OCI-LY1 (cell line): ENCODE results near the gene EBF3.
"Not testable (repeated sequence)": the region's sequence is repeated elsewhere in the genome, so short reads cannot be mapped to it uniquely, and the experiment has no call there.

Experiments
- H2AFZ ChIP-seq: fragments of 200-600 bp; sonication (generic), shearing (Covaris generic); 2 replicates; pipeline ENCODE4 v1.6.0; 2014; ENCODE audit warnings: antibody characterized with exemption, mild to moderate bottlenecking, low read length
- H3F3A ChIP-seq: fragments of 200-600 bp; sonication (generic), shearing (Covaris generic); 2 replicates; pipeline ENCODE4 v1.6.0; 2014; ENCODE audit warnings: mild to moderate bottlenecking, antibody characterized with exemption, low read length, moderate library complexity; ENCODE audit not compliant: insufficient read depth
- H3K27ac ChIP-seq: fragments of 200-600 bp; sonication (generic); 2 replicates; pipeline ENCODE4 v1.5.1; 2014; ENCODE audit warnings: low read length, mixed run types, mild to moderate bottlenecking, low read depth; ENCODE audit not compliant: poor library complexity, severe bottlenecking
- H3K27me3 ChIP-seq: fragments of 200-600 bp; sonication (generic); 2 replicates; pipeline ENCODE4 v1.6.0; 2014; ENCODE audit warnings: antibody characterized with exemption, mild to moderate bottlenecking, low read length, moderate library complexity; ENCODE audit not compliant: insufficient read depth
- H3K36me3 ChIP-seq: fragments of 200-600 bp; sonication (generic); 2 replicates; pipeline ENCODE4 v1.6.1; 2014; ENCODE audit warnings: mild to moderate bottlenecking, antibody characterized with exemption, low read length, moderate library complexity, mixed read lengths; ENCODE audit not compliant: insufficient read depth
- H3K4me1 ChIP-seq: fragments of 200-600 bp; sonication (generic); 2 replicates; pipeline ENCODE4 v1.5.1; 2014; ENCODE audit warnings: mild to moderate bottlenecking, low read length, moderate library complexity; ENCODE audit not compliant: insufficient read depth, severe bottlenecking
- H3K4me2 ChIP-seq: fragments of 200-600 bp; sonication (generic), shearing (Covaris generic); 2 replicates; pipeline ENCODE4 v1.6.1; 2014; ENCODE audit warnings: low read length
- H3K4me3 ChIP-seq: fragments of 200-600 bp; sonication (generic); 2 replicates; pipeline ENCODE4 v1.5.1; 2014; ENCODE audit warnings: low read length, low read depth, mild to moderate bottlenecking, mixed read lengths; ENCODE audit not compliant: poor library complexity, severe bottlenecking
- H3K79me2 ChIP-seq: fragments of 200-600 bp; shearing (Covaris generic); 2 replicates; pipeline ENCODE4 v1.6.1; 2016; ENCODE audit warnings: mixed run types, low read length, mixed read lengths; ENCODE audit not compliant: insufficient read depth
- H3K9ac ChIP-seq: fragments of 200-600 bp; sonication (generic), shearing (Covaris generic); 2 replicates; pipeline ENCODE4 v1.6.1; 2014; ENCODE audit warnings: mild to moderate bottlenecking, low read length, mixed read lengths
- H3K9me2 ChIP-seq: fragments of 200-600 bp; sonication (generic), shearing (Covaris generic); 2 replicates; pipeline ENCODE4 v1.6.1; 2014; ENCODE audit warnings: low read depth, mild to moderate bottlenecking, low read length, mixed read lengths
- H3K9me3 ChIP-seq: fragments of 200-600 bp; shearing (Covaris generic); 2 replicates; pipeline ENCODE4 v1.6.1; 2014; ENCODE audit warnings: low read length, mixed read lengths
- H4K20me1 ChIP-seq: fragments of 200-600 bp; sonication (generic), shearing (Covaris generic); 2 replicates; pipeline ENCODE4 v1.6.0; 2016; ENCODE audit warnings: mild to moderate bottlenecking, low read length; ENCODE audit not compliant: insufficient read depth
- EZH2 ChIP-seq: fragments of 200-600 bp; sonication (generic), shearing (Covaris generic); IDR thresholded peaks from 2 replicates; pipeline ENCODE4 v1.8.0; 2017; ENCODE audit warnings: borderline replicate concordance, mixed run types, mild to moderate bottlenecking, antibody characterized with exemption, low read length, moderate library complexity, mixed read lengths
- TF ChIP-seq, protein P1 (sequence below): fragments of 200-600 bp; sonication (generic), shearing (Covaris generic); IDR thresholded peaks from 2 replicates; pipeline ENCODE4 v1.5.1; 2017; ENCODE audit warnings: mild to moderate bottlenecking, antibody characterized with exemption, low read length, moderate library complexity, mixed read lengths

Gene EBF3

GRCh38 chr10:129921801-129922597, 42.1 kb downstream of the EBF3 start:
- no peaks in the 10 kb centered on the region for H3K36me3 ChIP-seq

GRCh38 chr10:129921065-129921670, 42.9 kb downstream of the EBF3 start:
- Histone ChIP-seq H3K79me2 (no peaks in the 10 kb centered on the region), H3K4me1 (no peaks in the 10 kb centered on the region), H3K36me3 (no peaks in the 10 kb centered on the region), H3K4me3 (no peak overlapping the region), H4K20me1 (no peaks in the 10 kb centered on the region), H2AFZ (no peak overlapping the region), H3K9me2 (no peaks in the 10 kb centered on the region), H3K9ac (no peak overlapping the region), H3K27me3 (no peaks in the 10 kb centered on the region; the same call in 1 of the 2 replicates), H3K27ac (no peak overlapping the region), H3K9me3 (no peaks in the 10 kb centered on the region), H3K4me2 (no peak overlapping the region), H3F3A (no peaks in the 10 kb centered on the region)
- TF ChIP-seq, protein P1, sequence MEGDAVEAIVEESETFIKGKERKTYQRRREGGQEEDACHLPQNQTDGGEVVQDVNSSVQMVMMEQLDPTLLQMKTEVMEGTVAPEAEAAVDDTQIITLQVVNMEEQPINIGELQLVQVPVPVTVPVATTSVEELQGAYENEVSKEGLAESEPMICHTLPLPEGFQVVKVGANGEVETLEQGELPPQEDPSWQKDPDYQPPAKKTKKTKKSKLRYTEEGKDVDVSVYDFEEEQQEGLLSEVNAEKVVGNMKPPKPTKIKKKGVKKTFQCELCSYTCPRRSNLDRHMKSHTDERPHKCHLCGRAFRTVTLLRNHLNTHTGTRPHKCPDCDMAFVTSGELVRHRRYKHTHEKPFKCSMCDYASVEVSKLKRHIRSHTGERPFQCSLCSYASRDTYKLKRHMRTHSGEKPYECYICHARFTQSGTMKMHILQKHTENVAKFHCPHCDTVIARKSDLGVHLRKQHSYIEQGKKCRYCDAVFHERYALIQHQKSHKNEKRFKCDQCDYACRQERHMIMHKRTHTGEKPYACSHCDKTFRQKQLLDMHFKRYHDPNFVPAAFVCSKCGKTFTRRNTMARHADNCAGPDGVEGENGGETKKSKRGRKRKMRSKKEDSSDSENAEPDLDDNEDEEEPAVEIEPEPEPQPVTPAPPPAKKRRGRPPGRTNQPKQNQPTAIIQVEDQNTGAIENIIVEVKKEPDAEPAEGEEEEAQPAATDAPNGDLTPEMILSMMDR, result no peak
- no peak for TF ChIP-seq EZH2

More at GRCh38 chr10:129921801-129922597, 42.1 kb downstream of the EBF3 start:
- Histone ChIP-seq H3K9ac (no peak overlapping the region), H3K9me2 (no peaks in the 10 kb centered on the region), H3K4me1 (no peaks in the 10 kb centered on the region), H3F3A (no peaks in the 10 kb centered on the region), H4K20me1 (no peaks in the 10 kb centered on the region), H3K27me3 (no peaks in the 10 kb centered on the region; the same call in 1 of the 2 replicates), H2AFZ (no peak overlapping the region), H3K4me2 (no peak overlapping the region), H3K27ac (no peak overlapping the region), H3K4me3 (no peak overlapping the region), H3K79me2 (no peaks in the 10 kb centered on the region), H3K9me3 (no peaks in the 10 kb centered on the region)
- TF ChIP-seq, protein P1, result no peak
- TF ChIP-seq EZH2, result no peak

GRCh38 chr10:129920187-129920586, 43.9 kb downstream of the EBF3 start:
- H2AFZ ChIP-seq, H3K36me3 ChIP-seq, H3K9ac ChIP-seq, H3K9me2 ChIP-seq, H4K20me1 ChIP-seq, H3K27ac ChIP-seq, H3K4me1 ChIP-seq, H3F3A ChIP-seq, H3K79me2 ChIP-seq, H3K4me3 ChIP-seq, H3K4me2 ChIP-seq, H3K27me3 ChIP-seq, H3K9me3 ChIP-seq: not testable (repeated sequence)
